ENCODE measurements around the gene ATAD3A.

DNA sequence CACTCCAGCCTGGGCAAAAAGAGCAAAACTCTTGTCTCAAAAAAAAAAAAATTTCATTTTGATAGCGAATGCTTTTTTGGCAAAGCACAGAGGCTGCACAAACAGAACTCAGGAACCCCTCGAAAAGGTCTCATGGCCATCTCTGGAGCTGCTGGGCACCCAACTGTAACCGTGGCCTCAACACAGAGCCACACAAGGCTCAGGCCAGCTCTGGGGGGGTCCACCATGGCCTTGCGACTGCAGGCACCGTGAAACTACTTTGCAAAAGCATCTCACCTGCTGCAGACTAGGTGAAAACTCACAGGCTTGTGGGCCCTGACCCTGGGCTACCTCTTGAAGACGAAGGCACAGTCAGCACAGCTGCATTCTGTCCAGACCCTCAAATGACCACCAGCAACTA is 44.5 kb downstream of the ATAD3A start:
- TF ChIP-seq, protein P1, sequence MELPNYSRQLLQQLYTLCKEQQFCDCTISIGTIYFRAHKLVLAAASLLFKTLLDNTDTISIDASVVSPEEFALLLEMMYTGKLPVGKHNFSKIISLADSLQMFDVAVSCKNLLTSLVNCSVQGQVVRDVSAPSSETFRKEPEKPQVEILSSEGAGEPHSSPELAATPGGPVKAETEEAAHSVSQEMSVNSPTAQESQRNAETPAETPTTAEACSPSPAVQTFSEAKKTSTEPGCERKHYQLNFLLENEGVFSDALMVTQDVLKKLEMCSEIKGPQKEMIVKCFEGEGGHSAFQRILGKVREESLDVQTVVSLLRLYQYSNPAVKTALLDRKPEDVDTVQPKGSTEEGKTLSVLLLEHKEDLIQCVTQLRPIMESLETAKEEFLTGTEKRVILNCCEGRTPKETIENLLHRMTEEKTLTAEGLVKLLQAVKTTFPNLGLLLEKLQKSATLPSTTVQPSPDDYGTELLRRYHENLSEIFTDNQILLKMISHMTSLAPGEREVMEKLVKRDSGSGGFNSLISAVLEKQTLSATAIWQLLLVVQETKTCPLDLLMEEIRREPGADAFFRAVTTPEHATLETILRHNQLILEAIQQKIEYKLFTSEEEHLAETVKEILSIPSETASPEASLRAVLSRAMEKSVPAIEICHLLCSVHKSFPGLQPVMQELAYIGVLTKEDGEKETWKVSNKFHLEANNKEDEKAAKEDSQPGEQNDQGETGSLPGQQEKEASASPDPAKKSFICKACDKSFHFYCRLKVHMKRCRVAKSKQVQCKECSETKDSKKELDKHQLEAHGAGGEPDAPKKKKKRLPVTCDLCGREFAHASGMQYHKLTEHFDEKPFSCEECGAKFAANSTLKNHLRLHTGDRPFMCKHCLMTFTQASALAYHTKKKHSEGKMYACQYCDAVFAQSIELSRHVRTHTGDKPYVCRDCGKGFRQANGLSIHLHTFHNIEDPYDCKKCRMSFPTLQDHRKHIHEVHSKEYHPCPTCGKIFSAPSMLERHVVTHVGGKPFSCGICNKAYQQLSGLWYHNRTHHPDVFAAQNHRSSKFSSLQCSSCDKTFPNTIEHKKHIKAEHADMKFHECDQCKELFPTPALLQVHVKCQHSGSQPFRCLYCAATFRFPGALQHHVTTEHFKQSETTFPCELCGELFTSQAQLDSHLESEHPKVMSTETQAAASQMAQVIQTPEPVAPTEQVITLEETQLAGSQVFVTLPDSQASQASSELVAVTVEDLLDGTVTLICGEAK (IDR thresholded peaks at IDR 0.05), result no peak
- TF ChIP-seq, protein P1 (CRISPR knock-in tag; IDR thresholded peaks at IDR 0.05), result no peak
- TF ChIP-seq, protein P2, sequence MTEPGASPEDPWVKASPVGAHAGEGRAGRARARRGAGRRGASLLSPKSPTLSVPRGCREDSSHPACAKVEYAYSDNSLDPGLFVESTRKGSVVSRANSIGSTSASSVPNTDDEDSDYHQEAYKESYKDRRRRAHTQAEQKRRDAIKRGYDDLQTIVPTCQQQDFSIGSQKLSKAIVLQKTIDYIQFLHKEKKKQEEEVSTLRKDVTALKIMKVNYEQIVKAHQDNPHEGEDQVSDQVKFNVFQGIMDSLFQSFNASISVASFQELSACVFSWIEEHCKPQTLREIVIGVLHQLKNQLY (CRISPR knock-in tag; conservative IDR thresholded peaks at IDR 0.05), result no peak
- TF ChIP-seq CEBPB (tag; IDR thresholded peaks at IDR 0.05), result no peak
- TF ChIP-seq, protein P3, sequence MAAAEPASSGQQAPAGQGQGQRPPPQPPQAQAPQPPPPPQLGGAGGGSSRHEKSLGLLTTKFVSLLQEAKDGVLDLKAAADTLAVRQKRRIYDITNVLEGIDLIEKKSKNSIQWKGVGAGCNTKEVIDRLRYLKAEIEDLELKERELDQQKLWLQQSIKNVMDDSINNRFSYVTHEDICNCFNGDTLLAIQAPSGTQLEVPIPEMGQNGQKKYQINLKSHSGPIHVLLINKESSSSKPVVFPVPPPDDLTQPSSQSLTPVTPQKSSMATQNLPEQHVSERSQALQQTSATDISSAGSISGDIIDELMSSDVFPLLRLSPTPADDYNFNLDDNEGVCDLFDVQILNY (CRISPR knock-in tag; IDR thresholded peaks at IDR 0.05), result no peak
- no peak for TF ChIP-seq KLF13 (tag; IDR thresholded peaks at IDR 0.05; ENCODE audit: borderline replicate concordance, low read depth)
- TF ChIP-seq, protein P4, sequence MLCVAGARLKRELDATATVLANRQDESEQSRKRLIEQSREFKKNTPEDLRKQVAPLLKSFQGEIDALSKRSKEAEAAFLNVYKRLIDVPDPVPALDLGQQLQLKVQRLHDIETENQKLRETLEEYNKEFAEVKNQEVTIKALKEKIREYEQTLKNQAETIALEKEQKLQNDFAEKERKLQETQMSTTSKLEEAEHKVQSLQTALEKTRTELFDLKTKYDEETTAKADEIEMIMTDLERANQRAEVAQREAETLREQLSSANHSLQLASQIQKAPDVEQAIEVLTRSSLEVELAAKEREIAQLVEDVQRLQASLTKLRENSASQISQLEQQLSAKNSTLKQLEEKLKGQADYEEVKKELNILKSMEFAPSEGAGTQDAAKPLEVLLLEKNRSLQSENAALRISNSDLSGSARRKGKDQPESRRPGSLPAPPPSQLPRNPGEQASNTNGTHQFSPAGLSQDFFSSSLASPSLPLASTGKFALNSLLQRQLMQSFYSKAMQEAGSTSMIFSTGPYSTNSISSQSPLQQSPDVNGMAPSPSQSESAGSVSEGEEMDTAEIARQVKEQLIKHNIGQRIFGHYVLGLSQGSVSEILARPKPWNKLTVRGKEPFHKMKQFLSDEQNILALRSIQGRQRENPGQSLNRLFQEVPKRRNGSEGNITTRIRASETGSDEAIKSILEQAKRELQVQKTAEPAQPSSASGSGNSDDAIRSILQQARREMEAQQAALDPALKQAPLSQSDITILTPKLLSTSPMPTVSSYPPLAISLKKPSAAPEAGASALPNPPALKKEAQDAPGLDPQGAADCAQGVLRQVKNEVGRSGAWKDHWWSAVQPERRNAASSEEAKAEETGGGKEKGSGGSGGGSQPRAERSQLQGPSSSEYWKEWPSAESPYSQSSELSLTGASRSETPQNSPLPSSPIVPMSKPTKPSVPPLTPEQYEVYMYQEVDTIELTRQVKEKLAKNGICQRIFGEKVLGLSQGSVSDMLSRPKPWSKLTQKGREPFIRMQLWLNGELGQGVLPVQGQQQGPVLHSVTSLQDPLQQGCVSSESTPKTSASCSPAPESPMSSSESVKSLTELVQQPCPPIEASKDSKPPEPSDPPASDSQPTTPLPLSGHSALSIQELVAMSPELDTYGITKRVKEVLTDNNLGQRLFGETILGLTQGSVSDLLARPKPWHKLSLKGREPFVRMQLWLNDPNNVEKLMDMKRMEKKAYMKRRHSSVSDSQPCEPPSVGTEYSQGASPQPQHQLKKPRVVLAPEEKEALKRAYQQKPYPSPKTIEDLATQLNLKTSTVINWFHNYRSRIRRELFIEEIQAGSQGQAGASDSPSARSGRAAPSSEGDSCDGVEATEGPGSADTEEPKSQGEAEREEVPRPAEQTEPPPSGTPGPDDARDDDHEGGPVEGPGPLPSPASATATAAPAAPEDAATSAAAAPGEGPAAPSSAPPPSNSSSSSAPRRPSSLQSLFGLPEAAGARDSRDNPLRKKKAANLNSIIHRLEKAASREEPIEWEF (CRISPR knock-in tag; IDR thresholded peaks at IDR 0.05), result no peak
- TF ChIP-seq RUNX1 (IDR thresholded peaks at IDR 0.05; ENCODE audit: low read depth), result no peak
- no peak for TF ChIP-seq CHD1 (IDR thresholded peaks at IDR 0.05; ENCODE audit: low read length)
- TF ChIP-seq EZH2 (IDR thresholded peaks at IDR 0.05; ENCODE audit: borderline replicate concordance, low read depth, low read length), result no peak
- no peak for TF ChIP-seq KLF16 (IDR thresholded peaks at IDR 0.05)
- no peak for TF ChIP-seq POLR2AphosphoS5 (IDR thresholded peaks at IDR 0.05; ENCODE audit: control insufficient read depth, insufficient read depth, low read depth, low read length)

All from K562 (cell line).